HepG2 (cell line): Measurements from ENCODE around the gene TBX5. TPM values are rescaled to one million over a fixed set of nuclear protein-coding genes. Genes with fewer than 3 reads are reported as not detected.

Source experiments
- ATAC-seq: fragments of 200-7000 bp; cut with Tn5 transposase; 3 replicates; pipeline ENCODE4 v1.9.1; 2020; ENCODE audit warnings: mild to moderate bottlenecking, moderate library complexity
- BruUV-seq: library from RNA; stranded (reverse); fragments of 400-500 nt; replicated peaks from 2 replicates; lab custom pipeline; 2021; lab: Mats Ljungman, UMichigan
- CTCF ChIA-PET: fragments of 300-600 bp; formaldehyde crosslinking; extraction: SDS; loops from one replicate; lab custom pipeline; 2021; ENCODE audit warnings: low total read pairs, inconsistent platforms, low intra/inter-chr PET ratio; lab: Yijun Ruan, JAX
- POLR2A ChIA-PET: fragments of 350-600 bp; sonication (Branson Sonifier 250); formaldehyde crosslinking; loops from one replicate; lab custom pipeline; 2020; ENCODE audit warnings: antibody characterized with exemption, inconsistent platforms; lab: Yijun Ruan, JAX
- DNase-seq: peaks from one replicate; pipeline ENCODE4 v3.0.0-alpha.2; 2015; ENCODE audit warnings: low spot score
- FAIRE-seq: peaks from 3 replicates; lab custom pipeline; 2011; peaks lifted over from hg19 to GRCh38; lab: Jason Lieb, UNC
- H2AFZ ChIP-seq: one replicate; pipeline ENCODE4 v1.6.1; 2011; ENCODE audit warnings: low read length, inconsistent platforms
- H3K27ac ChIP-seq: fragments of 300-600 bp; 3 replicates; pipeline ENCODE4 v1.8.0; 2011; ENCODE audit warnings: mixed run types, mild to moderate bottlenecking, mixed read lengths, low read length, inconsistent platforms; ENCODE audit not compliant: insufficient read depth; ENCODE audit errors: extremely low read length
- H3K27me3 ChIP-seq, 2 experiments: fragments of 200-600 bp in 1 of 2; 2 replicates in 1 of 2; 3 replicates in 1 of 2; pipeline versions ENCODE4 v1.6.0 to v1.8.0; 2011; ENCODE audit warnings: low read length in 2 of 2, mild to moderate bottlenecking in 2 of 2, moderate library complexity in 2 of 2, inconsistent platforms in 1 of 2; ENCODE audit not compliant: insufficient read depth in 2 of 2, control insufficient read depth in 1 of 2
- H3K36me3 ChIP-seq, 2 experiments: fragments of 200-600 bp in 1 of 2; replicated peaks in 1 of 2; 2 replicates in 1 of 2; 3 replicates in 1 of 2; pipeline versions ENCODE4 v1.5.1 to v1.8.0; 2011; ENCODE audit warnings: low read length in 2 of 2, inconsistent platforms in 1 of 2; ENCODE audit not compliant: insufficient read depth in 2 of 2, control insufficient read depth in 1 of 2
- H3K4me1 ChIP-seq: 2 replicates; pipeline ENCODE4 v1.5.1; 2012; ENCODE audit warnings: low read length, inconsistent platforms; ENCODE audit not compliant: insufficient read depth
- H3K4me2 ChIP-seq: 2 replicates; pipeline ENCODE4 v1.6.0; 2011; ENCODE audit warnings: low read depth, low read length, inconsistent platforms
- H3K4me3 ChIP-seq, 3 experiments: fragments of 200-600 bp in 1 of 3; sonication (generic), shearing (Covaris generic) in 1 of 3; replicated peaks in 1 of 3; 2 replicates each; pipeline ENCODE4 v1.5.1; 2011 to 2016; ENCODE audit warnings: low read length in 3 of 3, inconsistent platforms in 2 of 3, low read depth in 2 of 3, mild to moderate bottlenecking in 2 of 3, control low read depth in 1 of 3, mixed read lengths in 1 of 3; ENCODE audit not compliant: insufficient read depth in 1 of 3
- H3K79me2 ChIP-seq: one replicate; pipeline ENCODE4 v1.6.1; 2011; ENCODE audit warnings: low read length, inconsistent platforms; ENCODE audit not compliant: insufficient read depth
- H3K9ac ChIP-seq: 2 replicates; pipeline ENCODE4 v1.6.0; 2011; ENCODE audit warnings: mild to moderate bottlenecking, low read depth, low read length, inconsistent platforms; ENCODE audit not compliant: insufficient read depth
- H3K9me3 ChIP-seq: 2 replicates; pipeline ENCODE4 v1.5.1; 2012; ENCODE audit warnings: mild to moderate bottlenecking, low read length
- H4K20me1 ChIP-seq: 2 replicates; pipeline ENCODE4 v1.6.0; 2011; ENCODE audit warnings: inconsistent platforms, mild to moderate bottlenecking, low read length, moderate library complexity; ENCODE audit not compliant: insufficient read depth
- MXD1 ChIP-seq: sonication (generic); formaldehyde crosslinking; IDR thresholded peaks from 2 replicates; pipeline ENCODE4 v1.4.0; 2020; ENCODE audit warnings: mild to moderate bottlenecking, missing genetic modification reagents
- NFKBIZ ChIP-seq: IDR thresholded peaks from 2 replicates; pipeline ENCODE4 v1.6.1; 2018; ENCODE audit warnings: missing genetic modification reagents, missing compliant biosample characterization
- PLSCR1 ChIP-seq: sonication (generic); formaldehyde crosslinking; IDR thresholded peaks from 2 replicates; pipeline ENCODE4 v1.5.0; 2020; ENCODE audit warnings: missing genetic modification reagents, mild to moderate bottlenecking, borderline replicate concordance
- SRSF9 ChIP-seq: fragments of 200-400 bp; formaldehyde crosslinking; IDR thresholded peaks from 2 replicates; pipeline ENCODE4 v1.6.1; 2018; ENCODE audit warnings: borderline replicate concordance, mild to moderate bottlenecking, low read depth, low read length; ENCODE audit not compliant: insufficient read depth, poor library complexity, severe bottlenecking
- STAG1 ChIP-seq: sonication (generic); formaldehyde crosslinking; IDR thresholded peaks from 2 replicates; pipeline ENCODE4 v1.4.0; 2020; ENCODE audit warnings: missing genetic modification reagents
- TBX2 ChIP-seq: sonication (generic); formaldehyde crosslinking; IDR thresholded peaks from 2 replicates; pipeline ENCODE4 v1.5.0; 2020; ENCODE audit warnings: missing genetic modification reagents, mild to moderate bottlenecking, borderline replicate concordance
- ZHX1 ChIP-seq: sonication (generic); formaldehyde crosslinking; IDR thresholded peaks from 2 replicates; pipeline ENCODE4 v1.8.1; 2022; ENCODE audit warnings: low read depth, mild to moderate bottlenecking, missing genetic modification reagents
- ZMAT5 ChIP-seq: sonication (generic); formaldehyde crosslinking; IDR thresholded peaks from 2 replicates; pipeline ENCODE4 v1.5.0; 2020; ENCODE audit warnings: mild to moderate bottlenecking, low read depth, missing genetic modification reagents, borderline replicate concordance
- ZNF224 ChIP-seq: sonication (generic); formaldehyde crosslinking; IDR thresholded peaks from 2 replicates; pipeline ENCODE4 v1.5.0; 2020; ENCODE audit warnings: mild to moderate bottlenecking, missing genetic modification reagents
- ZNF749 ChIP-seq: sonication (generic); formaldehyde crosslinking; IDR thresholded peaks from 2 replicates; pipeline ENCODE4 v1.8.0; 2022; ENCODE audit warnings: mild to moderate bottlenecking, missing genetic modification reagents, moderate library complexity, borderline replicate concordance
- ZNF839 ChIP-seq: sonication (generic); formaldehyde crosslinking; IDR thresholded peaks from 2 replicates; pipeline ENCODE4 v1.4.0; 2020; ENCODE audit warnings: missing genetic modification reagents, mild to moderate bottlenecking, borderline replicate concordance
- WGBS: methylation state at CpG from one replicate; pipeline ENCODE4 v1.1.6; 2017; ENCODE audit warnings: low lambda C conversion rate; 5-methylcytosine and 5-hydroxymethylcytosine counted together
- in situ Hi-C: cut with HindIII; loops from 2 replicates; pipeline ENCODE4 v1.10.0; 2017; ENCODE audit warnings: low pct_unique_long_range_greater_than_20kb; ENCODE audit not compliant: extremely low pct_ligation_motif_present
- intact Hi-C: fragments of 100-400 bp; cut with micrococcal nuclease; formaldehyde crosslinking; loops from one replicate; pipeline ENCODE4 v1.10.0; 2022; ENCODE audit not compliant: unreplicated experiment
- polyA plus RNA-seq, 8 experiments: library from polyadenylated mRNA; depleted of rRNA in 3 of 8; stranded (reverse) in 7 of 8; unstranded in 1 of 8; fragments of >200 nt; fragmentation: Illumina TruSeq in 4 of 8; extraction: Trizol in 4 of 8; gene quantifications; 2 replicates each; pipeline versions ENCODE4 v1.2.1 to v1.2.3, GENCODE V29; 2011 to 2016; ENCODE audit warnings: low read depth in 4 of 8, missing spikeins in 1 of 8, mixed read lengths in 1 of 8; ENCODE audit not compliant: insufficient read depth in 1 of 8
- total RNA-seq, 5 experiments: library from RNA; depleted of rRNA; stranded (reverse); fragments of >200 nt; fragmentation: Illumina TruSeq; extraction: Trizol; gene quantifications; 2 replicates each; pipeline ENCODE4 v1.2.3, GENCODE V29; 2016; ENCODE audit warnings: low read depth in 1 of 5
- TF ChIP-seq, protein P1 (sequence below): sonication (generic); formaldehyde crosslinking; IDR thresholded peaks from 2 replicates; pipeline ENCODE4 v1.5.0; 2020; ENCODE audit warnings: mild to moderate bottlenecking, missing genetic modification reagents

TBX5 gene
- total and polyA plus RNA-seq, 2 of the 13 experiments (the other 11 are each of a cell fraction or from before 2014, with no cell fraction given): not detected

- TF ChIP-seq ZHX1 (CRISPR knock-in tag): no peak
Observed at GRCh38 chr12:114440270-114441038, 34.5 kb upstream of the TBX5 start (continued).

DNA sequence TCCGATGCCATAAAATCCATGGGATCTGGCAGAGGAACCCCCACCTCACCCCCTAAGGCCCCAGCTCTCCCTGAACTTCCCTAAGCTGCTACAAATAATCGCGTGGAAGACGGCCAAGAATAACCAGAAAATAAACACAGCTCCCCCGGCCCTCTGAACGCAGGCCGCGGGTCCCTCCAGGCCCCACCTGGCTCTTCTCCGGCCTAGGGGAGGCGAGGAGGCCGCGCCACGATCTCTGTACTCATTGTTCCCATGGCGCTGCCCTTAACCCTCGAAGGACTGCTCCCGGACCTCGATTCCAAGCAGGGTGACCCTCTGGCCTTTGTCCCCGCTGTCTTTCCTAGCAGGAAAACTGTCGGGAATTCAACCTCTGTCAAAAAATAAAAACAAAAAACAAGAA, 33.9 kb upstream of the TBX5 start:
- no peak for FAIRE-seq
- Histone ChIP-seq H4K20me1 (no peaks in the 10 kb centered on the region), H3K36me3 (no peaks in the 10 kb centered on the region), H3K27ac (no peak overlapping the region), H3K9me3 (no peaks in the 10 kb centered on the region), H3K4me1 (no peaks in the 10 kb centered on the region), H3K4me2 (no peak overlapping the region), H3K27me3 (peaks cover 5 to 60% of the 10 kb centered on the region in 2 experiments), H3K4me3 (no peak overlapping the region), H3K79me2 (no peaks in the 10 kb centered on the region), H2AFZ (no peak overlapping the region)
- ATAC-seq: no peak
- no TSS peak for BruUV-seq
- ChIA-PET POLR2A (no interaction called here), CTCF (no interaction called here)
- 8% methylated on average over 19 of the region's 19 CpGs for WGBS
- intact Hi-C loops: no loop called here
- in situ Hi-C loops: no loop called here
- TF ChIP-seq ZNF839 (CRISPR knock-in tag) (no peak), ZMAT5 (CRISPR knock-in tag) (no peak), ZNF749 (CRISPR knock-in tag) (no peak), PLSCR1 (no peak), SRSF9 (no peak), STAG1 (CRISPR knock-in tag) (no peak), NFKBIZ (CRISPR knock-in tag) (no peak), MXD1 (no peak), TBX2 (CRISPR knock-in tag) (no peak), ZNF224 (CRISPR knock-in tag) (no peak)
- TF ChIP-seq, protein P1, sequence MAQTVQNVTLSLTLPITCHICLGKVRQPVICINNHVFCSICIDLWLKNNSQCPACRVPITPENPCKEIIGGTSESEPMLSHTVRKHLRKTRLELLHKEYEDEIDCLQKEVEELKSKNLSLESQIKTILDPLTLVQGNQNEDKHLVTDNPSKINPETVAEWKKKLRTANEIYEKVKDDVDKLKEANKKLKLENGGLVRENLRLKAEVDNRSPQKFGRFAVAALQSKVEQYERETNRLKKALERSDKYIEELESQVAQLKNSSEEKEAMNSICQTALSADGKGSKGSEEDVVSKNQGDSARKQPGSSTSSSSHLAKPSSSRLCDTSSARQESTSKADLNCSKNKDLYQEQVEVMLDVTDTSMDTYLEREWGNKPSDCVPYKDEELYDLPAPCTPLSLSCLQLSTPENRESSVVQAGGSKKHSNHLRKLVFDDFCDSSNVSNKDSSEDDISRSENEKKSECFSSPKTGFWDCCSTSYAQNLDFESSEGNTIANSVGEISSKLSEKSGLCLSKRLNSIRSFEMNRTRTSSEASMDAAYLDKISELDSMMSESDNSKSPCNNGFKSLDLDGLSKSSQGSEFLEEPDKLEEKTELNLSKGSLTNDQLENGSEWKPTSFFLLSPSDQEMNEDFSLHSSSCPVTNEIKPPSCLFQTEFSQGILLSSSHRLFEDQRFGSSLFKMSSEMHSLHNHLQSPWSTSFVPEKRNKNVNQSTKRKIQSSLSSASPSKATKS: no peak
- TF ChIP-seq, all 625 proteins: peak for 0
- no peak overlapping the region for H3K9ac ChIP-seq
- DNase-seq: no peak
